ENCODE measurements around the gene SAC3D1.

The SAC3D1 gene

GRCh38 chr11:65087827-65088226 is 46.8 kb downstream of the SAC3D1 start:
- DNase-seq, result no peak

GRCh38 chr11:65089621-65090020 is 48.6 kb downstream of the SAC3D1 start:
- no peak for DNase-seq

DNA sequence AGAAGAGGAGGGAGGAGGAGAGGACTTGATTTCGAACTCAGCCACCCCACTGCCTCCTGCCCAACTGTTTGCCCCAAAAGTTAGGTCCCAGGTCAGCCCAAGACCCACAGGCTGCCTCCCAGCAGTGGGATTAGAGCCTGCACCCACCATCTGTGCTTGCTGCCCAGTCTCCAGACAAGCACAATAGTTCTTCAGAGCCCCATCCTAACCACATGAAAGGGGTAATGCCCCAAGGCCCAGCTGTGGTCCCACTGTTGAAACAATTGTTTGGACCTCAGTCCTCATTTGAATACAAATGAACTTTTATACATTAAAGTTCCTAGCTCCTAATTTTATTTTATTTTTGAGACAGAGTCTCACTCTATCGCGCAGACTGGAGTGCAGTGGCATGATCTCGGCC is 49.6 kb downstream of the SAC3D1 start:
- peak in 34 of 56 donors; percentile 5 to 73 (median 36) for DNase-seq
